ENCODE data around the gene ARHGAP42. TPM values are rescaled to one million over a fixed set of nuclear protein-coding genes. Genes with fewer than 3 reads are reported as not detected.

ARHGAP42 gene
- total and polyA plus RNA-seq, 4 donors: 3.8 to 17.2 (median 12.0) TPM

DNA sequence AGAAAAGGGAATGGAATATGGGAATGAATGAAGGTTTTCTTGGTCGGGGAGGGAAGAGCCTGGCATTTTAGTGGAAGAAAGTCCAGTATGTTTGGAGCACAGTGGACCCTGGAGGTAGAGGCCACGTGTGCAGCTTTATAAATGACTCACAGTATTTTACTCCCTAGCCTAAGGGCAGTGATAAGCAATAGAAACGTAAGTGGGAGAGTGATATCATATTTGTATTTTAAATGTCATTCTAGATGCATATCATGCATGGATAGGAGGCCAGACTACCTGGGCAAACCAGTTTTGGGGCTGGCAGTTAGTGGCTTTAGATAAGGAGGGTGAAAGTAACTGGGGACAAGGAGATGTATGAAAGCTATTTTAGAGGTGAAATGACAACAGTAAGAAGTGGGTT is 174.1 kb downstream of the ARHGAP42 start (continued):
- TF ChIP-seq ZBTB33 (IDR thresholded peaks at IDR 0.05) (no peak), JUND (IDR thresholded peaks at IDR 0.05) (no peak), HNF4G (IDR thresholded peaks at IDR 0.05) (no peak), EGR1 (IDR thresholded peaks at IDR 0.05; ENCODE audit: low read depth in 2 of 2) (no peak), ATF3 (IDR thresholded peaks at IDR 0.05) (no peak), FOXA2 (IDR thresholded peaks at IDR 0.05) (no peak), NR2F2 (IDR thresholded peaks at IDR 0.05) (no peak), RXRA (IDR thresholded peaks at IDR 0.05) (no peak), RAD21 (IDR thresholded peaks at IDR 0.05) (no peak)

GRCh38 chr11:100863080-100863581 is 176.0 kb downstream of the ARHGAP42 start:
- Histone ChIP-seq H3K27me3 (ENCODE audit: control insufficient read depth in 4 of 4, insufficient read depth in 4 of 4, low read length in 3 of 4) (no peaks in the 10 kb centered on the region), H3K9ac (ENCODE audit: low read depth in 1 of 2, low read length in 2 of 2) (no peak overlapping the region), H3K27ac (ENCODE audit: low read depth in 1 of 2, low read length in 2 of 2) (no peak overlapping the region), H3K4me3 (ENCODE audit: low read depth in 1 of 3, low read length in 3 of 3) (no peak overlapping the region), H3K4me1 (ENCODE audit: control insufficient read depth in 4 of 4, insufficient read depth in 4 of 4, low read length in 3 of 4) (peaks cover 0 to 11% (median 2%) of the 10 kb centered on the region in 4 donors), H3K36me3 (ENCODE audit: control insufficient read depth in 4 of 4, insufficient read depth in 3 of 4, low read depth in 1 of 4, low read length in 3 of 4) (no peaks in the 10 kb centered on the region), H3K9me3 (ENCODE audit: control insufficient read depth in 4 of 4, low read length in 3 of 4) (no peaks in the 10 kb centered on the region)
- 54% methylated on average over 2 of the region's 2 CpGs for WGBS
- TF ChIP-seq FOXA2 (IDR thresholded peaks at IDR 0.05) (no peak), RXRA (IDR thresholded peaks at IDR 0.05) (peak; percentile 51 to 61), SP1 (IDR thresholded peaks at IDR 0.05) (no peak), CTCF (IDR thresholded peaks at IDR 0.05; ENCODE audit: low read depth, low read length, missing input control) (no peak), NR2F2 (IDR thresholded peaks at IDR 0.05) (peak; percentile 66), HNF4A (conservative IDR thresholded peaks at IDR 0.05) (peak in 1 of 2 donors; percentile 13), RAD21 (IDR thresholded peaks at IDR 0.05) (peak; percentile 12 to 31)
- peak; percentile 77 for DNase-seq (ENCODE audit: low spot score)

DNA sequence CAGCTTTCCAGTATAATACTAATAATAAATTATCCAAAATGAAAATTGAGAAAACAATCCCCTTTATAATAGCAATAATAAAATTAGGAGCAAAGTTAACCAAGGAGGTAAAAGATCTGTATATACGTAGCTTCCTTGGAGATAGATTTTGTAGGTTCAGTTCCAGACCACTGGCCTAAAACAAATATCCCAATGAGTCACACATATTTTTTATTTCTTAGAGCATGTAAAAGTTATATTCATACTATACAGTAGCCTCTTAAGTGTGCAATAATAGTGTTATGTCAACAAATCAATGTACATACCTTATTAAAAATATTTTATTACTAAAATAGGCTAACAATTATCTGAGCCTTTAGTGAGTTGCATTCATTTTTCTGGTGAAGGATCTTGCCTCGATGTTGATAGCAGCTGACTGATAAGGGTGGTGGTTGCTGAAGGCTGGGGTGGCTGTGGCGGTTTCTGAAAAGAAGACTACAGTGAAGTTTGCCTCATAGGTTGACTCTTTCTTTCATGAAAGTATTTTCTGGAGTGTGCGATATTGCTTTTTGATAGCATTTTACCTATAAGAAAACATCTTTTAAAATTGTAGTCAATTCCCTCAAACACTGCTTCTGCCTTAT is 178.5 kb downstream of the ARHGAP42 start:
- no peak for TF ChIP-seq RAD21 (IDR thresholded peaks at IDR 0.05)
- no peak for TF ChIP-seq RXRA (IDR thresholded peaks at IDR 0.05)
- no peak for TF ChIP-seq NR2F2 (IDR thresholded peaks at IDR 0.05)
- no peak for TF ChIP-seq FOXA1 (IDR thresholded peaks at IDR 0.05)
- no peak for TF ChIP-seq GABPA (IDR thresholded peaks at IDR 0.05 in 1 of 2, conservative IDR thresholded peaks at IDR 0.05 in 1 of 2)
- TF ChIP-seq HNF4A (conservative IDR thresholded peaks at IDR 0.05): no peak
- no peak for TF ChIP-seq CTCF (IDR thresholded peaks at IDR 0.05; ENCODE audit: low read depth, low read length, missing input control)
- TF ChIP-seq SP1 (IDR thresholded peaks at IDR 0.05): no peak
- no peak for TF ChIP-seq TAF1 (conservative IDR thresholded peaks at IDR 0.05)
- TF ChIP-seq JUND (IDR thresholded peaks at IDR 0.05): no peak
- TF ChIP-seq ATF3 (IDR thresholded peaks at IDR 0.05): no peak
- TF ChIP-seq ZBTB33 (IDR thresholded peaks at IDR 0.05): no peak
- TF ChIP-seq EGR1 (IDR thresholded peaks at IDR 0.05; ENCODE audit: low read depth in 2 of 2): no peak
- no peak for TF ChIP-seq YY1 (IDR thresholded peaks at IDR 0.05)
- TF ChIP-seq, protein P1, sequence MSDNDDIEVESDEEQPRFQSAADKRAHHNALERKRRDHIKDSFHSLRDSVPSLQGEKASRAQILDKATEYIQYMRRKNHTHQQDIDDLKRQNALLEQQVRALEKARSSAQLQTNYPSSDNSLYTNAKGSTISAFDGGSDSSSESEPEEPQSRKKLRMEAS (IDR thresholded peaks at IDR 0.05): no peak
- Histone ChIP-seq H3K4me3 (ENCODE audit: low read depth in 1 of 3, low read length in 3 of 3) (no peak overlapping the region), H3K9me3 (ENCODE audit: control insufficient read depth in 4 of 4, low read length in 3 of 4) (no peaks in the 10 kb centered on the region), H3K4me1 (ENCODE audit: control insufficient read depth in 4 of 4, insufficient read depth in 4 of 4, low read length in 3 of 4) (peaks cover 0 to 5% (median 0%) of the 10 kb centered on the region in 4 donors), H3K27me3 (ENCODE audit: control insufficient read depth in 4 of 4, insufficient read depth in 4 of 4, low read length in 3 of 4) (no peaks in the 10 kb centered on the region), H3K36me3 (ENCODE audit: control insufficient read depth in 4 of 4, insufficient read depth in 3 of 4, low read depth in 1 of 4, low read length in 3 of 4) (no peaks in the 10 kb centered on the region), H3K27ac (ENCODE audit: low read depth in 1 of 2, low read length in 2 of 2) (no peak overlapping the region), H3K9ac (ENCODE audit: low read depth in 1 of 2, low read length in 2 of 2) (no peak overlapping the region)
- DNase-seq (ENCODE audit: low spot score): no peak
- 87% methylated on average over 4 of the region's 4 CpGs for WGBS

Data from liver (tissue), 9 donors.